Nephron progenitor cell (in vitro differentiated cells): ENCODE results near the gene SMPD1.

Experiments
- DNase-seq: peaks from one replicate; pipeline ENCODE4 v3.0.0; 2021
- H3K27ac Mint-ChIP-seq: 2 replicates; pipeline ENCODE4 v1.8.0; 2021; ENCODE audit warnings: mild to moderate bottlenecking, moderate library complexity, mixed read lengths
- H3K27me3 Mint-ChIP-seq: 2 replicates; pipeline ENCODE4 v1.8.0; 2021; ENCODE audit warnings: mild to moderate bottlenecking, low read depth, mixed read lengths; ENCODE audit not compliant: poor library complexity
- H3K36me3 Mint-ChIP-seq: 2 replicates; pipeline ENCODE4 v1.8.0; 2021; ENCODE audit warnings: low read depth, mixed read lengths
- H3K4me1 Mint-ChIP-seq: 2 replicates; pipeline ENCODE4 v1.8.0; 2021; ENCODE audit warnings: mixed read lengths
- H3K4me3 Mint-ChIP-seq: 2 replicates; pipeline ENCODE4 v1.8.0; 2021; ENCODE audit warnings: mild to moderate bottlenecking, moderate library complexity, mixed read lengths
- H3K9me3 Mint-ChIP-seq: 2 replicates; pipeline ENCODE4 v1.8.0; 2021; ENCODE audit warnings: mild to moderate bottlenecking, moderate library complexity, mixed read lengths
- TF ChIP-seq, protein P1 (sequence below): fragments of 200-600 bp; sonication (generic); IDR thresholded peaks from 2 replicates; pipeline ENCODE4 v1.5.0; 2021; ENCODE audit warnings: antibody characterized with exemption

SMPD1 gene

DNA sequence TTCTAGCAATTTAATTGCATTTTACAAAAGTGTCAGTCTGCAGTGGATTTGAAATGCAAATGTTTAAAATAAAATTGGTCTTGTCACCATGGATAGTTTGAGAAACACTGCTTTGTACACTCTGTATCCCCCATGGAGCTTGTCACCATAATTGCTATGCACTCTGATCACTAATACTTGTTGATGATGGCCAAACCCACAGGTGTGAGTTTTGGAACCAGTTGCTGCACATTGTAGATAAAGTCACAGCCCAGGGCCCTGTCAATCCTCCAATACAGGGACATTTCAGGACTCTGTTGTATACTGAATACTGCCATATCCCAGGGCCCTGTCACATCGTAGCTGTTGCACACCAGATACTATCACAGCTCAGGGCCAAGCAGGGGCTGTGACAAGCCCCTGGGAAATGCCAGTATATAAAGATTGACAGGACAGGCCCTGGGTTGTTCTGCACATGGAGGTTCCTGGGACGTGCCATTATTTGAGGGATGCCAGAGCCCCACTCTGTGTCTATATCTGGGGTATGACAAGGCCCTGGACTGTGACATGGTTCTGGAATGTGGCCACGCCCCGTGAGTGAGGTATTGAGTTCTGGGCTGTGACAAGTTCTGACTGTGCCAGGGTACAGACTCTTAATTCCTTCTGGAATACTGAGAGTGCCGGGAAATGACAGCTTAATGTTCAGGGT lies 27.9 kb upstream of the SMPD1 start:
- Mint-ChIP-seq H3K9me3 (no peaks in the 10 kb centered on the region), H3K36me3 (no peaks in the 10 kb centered on the region), H3K27me3 (no peaks in the 10 kb centered on the region), H3K4me1 (peaks cover under 1% of the 10 kb centered on the region), H3K27ac (no peak overlapping the region), H3K4me3 (no peak overlapping the region)
- TF ChIP-seq, protein P1, sequence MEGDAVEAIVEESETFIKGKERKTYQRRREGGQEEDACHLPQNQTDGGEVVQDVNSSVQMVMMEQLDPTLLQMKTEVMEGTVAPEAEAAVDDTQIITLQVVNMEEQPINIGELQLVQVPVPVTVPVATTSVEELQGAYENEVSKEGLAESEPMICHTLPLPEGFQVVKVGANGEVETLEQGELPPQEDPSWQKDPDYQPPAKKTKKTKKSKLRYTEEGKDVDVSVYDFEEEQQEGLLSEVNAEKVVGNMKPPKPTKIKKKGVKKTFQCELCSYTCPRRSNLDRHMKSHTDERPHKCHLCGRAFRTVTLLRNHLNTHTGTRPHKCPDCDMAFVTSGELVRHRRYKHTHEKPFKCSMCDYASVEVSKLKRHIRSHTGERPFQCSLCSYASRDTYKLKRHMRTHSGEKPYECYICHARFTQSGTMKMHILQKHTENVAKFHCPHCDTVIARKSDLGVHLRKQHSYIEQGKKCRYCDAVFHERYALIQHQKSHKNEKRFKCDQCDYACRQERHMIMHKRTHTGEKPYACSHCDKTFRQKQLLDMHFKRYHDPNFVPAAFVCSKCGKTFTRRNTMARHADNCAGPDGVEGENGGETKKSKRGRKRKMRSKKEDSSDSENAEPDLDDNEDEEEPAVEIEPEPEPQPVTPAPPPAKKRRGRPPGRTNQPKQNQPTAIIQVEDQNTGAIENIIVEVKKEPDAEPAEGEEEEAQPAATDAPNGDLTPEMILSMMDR: no peak
- DNase-seq: no peak

- Mint-ChIP-seq H3K9me3 (no peaks in the 10 kb centered on the region), H3K36me3 (no peaks in the 10 kb centered on the region), H3K4me1 (no peaks in the 10 kb centered on the region), H3K27ac (no peak overlapping the region), H3K4me3 (no peak overlapping the region), H3K27me3 (no peaks in the 10 kb centered on the region)
- peak; percentile 80 for DNase-seq
- TF ChIP-seq, protein P1: peak; percentile 82
Observed at GRCh38 chr11:6362873-6363678, 27.2 kb upstream of the SMPD1 start.

DNA sequence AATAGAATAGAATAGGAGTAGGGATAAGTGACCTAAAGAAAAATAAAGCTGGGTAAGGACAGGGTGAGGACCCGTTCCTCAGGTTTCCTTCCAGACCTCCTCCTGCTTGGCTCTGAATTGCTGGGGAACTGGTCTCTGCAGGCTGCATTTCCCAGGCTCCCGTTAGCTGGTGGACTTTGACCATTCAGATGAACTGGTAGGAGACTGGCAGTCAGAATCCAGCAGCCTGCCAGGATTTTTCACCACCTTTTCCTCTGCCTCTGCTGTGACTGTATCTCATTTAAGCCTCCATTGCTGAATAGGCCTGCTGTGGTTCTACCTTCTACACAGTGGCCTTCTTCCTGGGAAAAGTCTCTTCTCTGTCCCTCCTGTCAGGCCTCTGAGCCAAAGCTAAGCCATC lies 24.6 kb upstream of the SMPD1 start:
- no peak overlapping the region for H3K27ac Mint-ChIP-seq
- DNase-seq: no peak
- no peaks in the 10 kb centered on the region for H3K4me1 Mint-ChIP-seq

DNA sequence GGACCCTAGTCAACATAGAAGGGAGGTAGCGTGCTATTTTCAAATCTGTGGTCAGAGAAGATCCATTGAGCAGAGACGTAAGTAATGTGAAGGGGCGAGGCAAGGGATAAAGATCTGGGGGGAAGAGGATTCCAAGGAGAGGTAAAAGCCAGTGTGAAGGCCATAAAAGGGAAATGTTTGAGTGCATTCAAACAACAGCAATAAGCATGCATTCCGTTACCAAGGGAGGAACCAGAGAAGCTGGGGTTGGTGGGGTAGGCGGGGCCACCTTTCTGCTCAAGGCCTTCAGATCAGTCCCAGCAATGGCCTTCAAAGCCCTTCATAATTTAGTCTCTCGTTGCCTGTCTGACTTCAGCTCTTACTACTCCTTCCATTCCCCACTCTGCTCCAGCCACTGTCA lies 18.4 kb upstream of the SMPD1 start:
- Mint-ChIP-seq H3K9me3 (no peaks in the 10 kb centered on the region), H3K27me3 (peaks cover 5% of the 10 kb centered on the region), H3K4me3 (no peak overlapping the region), H3K4me1 (no peaks in the 10 kb centered on the region), H3K27ac (no peak overlapping the region), H3K36me3 (no peaks in the 10 kb centered on the region)
- TF ChIP-seq, protein P1: no peak
- no peak for DNase-seq

More for the DNA sequence above, 24.6 kb upstream of the SMPD1 start:
- Mint-ChIP-seq H3K9me3 (no peaks in the 10 kb centered on the region), H3K27me3 (no peaks in the 10 kb centered on the region), H3K4me3 (no peak overlapping the region), H3K36me3 (no peaks in the 10 kb centered on the region)
- TF ChIP-seq, protein P1: no peak

DNA sequence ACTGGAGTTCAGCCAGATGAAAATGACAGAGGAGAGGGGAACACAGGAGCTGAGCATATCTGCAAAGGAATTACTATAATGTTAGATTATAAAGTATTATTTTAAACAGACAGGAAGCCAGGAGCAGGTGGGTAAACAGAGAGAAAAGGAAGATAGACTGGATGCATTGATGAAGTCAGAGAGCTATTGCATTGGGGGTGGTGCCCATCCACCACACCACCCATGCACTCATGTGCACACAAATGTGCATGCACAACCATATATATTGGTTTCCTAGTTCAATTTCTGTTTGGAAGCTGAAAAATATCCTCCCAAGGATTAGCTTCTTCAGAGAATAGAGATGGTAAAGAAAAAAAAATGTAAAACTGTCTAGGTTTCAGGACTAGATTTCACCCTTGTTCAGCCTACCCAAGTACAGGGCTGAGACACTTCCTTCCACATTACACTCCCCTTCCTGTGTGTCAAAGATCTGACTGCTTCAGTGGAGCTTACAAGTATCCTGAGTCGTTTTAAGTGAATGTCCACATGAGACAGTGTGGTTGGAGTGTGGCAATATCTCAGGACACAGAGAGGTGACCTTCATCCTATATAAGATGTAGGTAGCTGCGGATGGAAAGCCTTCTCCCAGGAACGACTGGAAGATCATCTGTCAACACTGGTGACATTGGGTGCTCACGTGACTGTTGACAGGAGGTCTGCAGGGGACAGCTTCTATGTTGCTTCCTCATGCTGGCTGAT lies 12.2 kb upstream of the SMPD1 start:
- H3K36me3 Mint-ChIP-seq: no peaks in the 10 kb centered on the region
- TF ChIP-seq, protein P1: no peak
- H3K4me1 Mint-ChIP-seq: no peaks in the 10 kb centered on the region
- no peak for DNase-seq
- no peak overlapping the region for H3K4me3 Mint-ChIP-seq
- H3K27me3 Mint-ChIP-seq: peaks cover 13% of the 10 kb centered on the region
- peak overlapping the region; percentile 52 for H3K27ac Mint-ChIP-seq
- H3K9me3 Mint-ChIP-seq: no peaks in the 10 kb centered on the region
